NT2/D1 (cell line): ENCODE data around the gene OTOGL.

Experiments
- YY1 ChIP-seq: IDR thresholded peaks from 2 replicates; pipeline ENCODE4 v1.6.1; 2011; ENCODE audit not compliant: insufficient read length, insufficient read depth
- ZNF274 ChIP-seq: IDR thresholded peaks from 2 replicates; pipeline ENCODE4 v1.6.1; 2011; ENCODE audit warnings: mild to moderate bottlenecking, low read depth, low read length

GRCh38 chr12:80189241-80189640 lies 89.9 kb downstream of the OTOGL start:
- TF ChIP-seq ZNF274 = no peak
- TF ChIP-seq YY1 = no peak
